Omental fat pad (tissue), 4 donors: ENCODE results near the gene HDAC2. TPM values are rescaled to one million over a fixed set of nuclear protein-coding genes. Genes with fewer than 3 reads are reported as not detected.
"Not testable (repeated sequence)": the region's sequence is repeated elsewhere in the genome, so short reads cannot be mapped to it uniquely, and the experiment has no call there.

ENCODE experiments used
- ATAC-seq: fragments of 150-250 bp; one replicate; pipeline ENCODE4 v1.9.1; 2016; ENCODE audit warnings: mild to moderate bottlenecking, moderate library complexity; ENCODE audit not compliant: low FRiP score
- DNase-seq: peaks from one replicate; pipeline ENCODE4 v3.0.0-alpha.2; 2019; ENCODE audit warnings: low spot score
- CTCF ChIP-seq, 3 donors: fragments of 450-650 bp; IDR thresholded peaks; one replicate each; pipeline ENCODE4 v1.5.1; 2016 to 2017; ENCODE audit warnings: antibody characterized with exemption in 3 of 3, mild to moderate bottlenecking in 3 of 3, moderate library complexity in 2 of 3
- total RNA-seq, 4 donors: library from RNA; depleted of rRNA; stranded (reverse); fragments of >200 nt; gene quantifications; one replicate each; pipeline ENCODE4 v1.1.0, GENCODE V29; 2016

Gene HDAC2
- total RNA-seq, 4 donors from 2014 or later: 31.0 to 69.2 (median 45.9) TPM

- no peak for TF ChIP-seq CTCF (IDR thresholded peaks at IDR 0.05)
- ATAC-seq: no peak
- no peak for DNase-seq
Measured at GRCh38 chr6:113954653-113955052, 16.3 kb downstream of the HDAC2 start.

DNA sequence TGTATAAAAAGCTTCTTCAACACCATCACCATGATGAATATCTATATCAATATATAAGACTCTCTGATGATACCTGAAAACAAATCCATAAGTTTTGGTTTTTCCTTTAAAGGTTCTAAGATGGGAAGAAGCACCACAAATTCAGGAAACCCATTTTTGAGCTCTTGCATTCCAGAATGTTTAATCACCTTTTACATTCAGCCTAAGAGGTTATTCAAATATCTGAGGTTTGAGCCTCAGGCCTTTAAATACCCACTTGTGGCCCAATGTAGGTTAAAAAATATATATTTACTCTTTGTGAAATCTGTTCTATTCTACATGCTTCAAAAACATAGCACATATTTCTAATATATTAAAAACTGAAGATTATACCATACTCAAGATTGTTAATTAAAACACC lies 17.6 kb downstream of the HDAC2 start:
- ATAC-seq: no peak
- no peak for TF ChIP-seq CTCF (IDR thresholded peaks at IDR 0.05)
- DNase-seq: no peak

DNA sequence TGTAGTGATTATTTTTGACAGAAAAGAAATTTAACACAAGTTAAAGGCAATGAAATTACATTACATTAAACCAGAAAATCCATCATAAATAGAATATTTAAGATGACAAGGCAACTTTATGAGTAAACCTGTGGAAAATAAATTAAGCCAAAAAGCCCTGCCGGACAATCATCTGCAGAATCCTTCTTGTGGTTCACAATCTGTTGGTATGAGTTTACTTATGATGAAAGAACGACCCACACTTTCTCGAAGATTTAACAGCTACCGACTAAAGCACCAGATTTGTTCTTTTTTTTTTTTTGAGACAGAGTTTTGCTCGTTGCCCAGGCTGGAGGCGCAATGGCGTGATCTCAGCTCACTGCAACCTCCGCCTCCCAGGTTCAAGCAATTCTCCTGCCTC lies 21.4 kb downstream of the HDAC2 start:
- no peak for DNase-seq
- ATAC-seq: no peak
- TF ChIP-seq CTCF (IDR thresholded peaks at IDR 0.05): no peak

DNA sequence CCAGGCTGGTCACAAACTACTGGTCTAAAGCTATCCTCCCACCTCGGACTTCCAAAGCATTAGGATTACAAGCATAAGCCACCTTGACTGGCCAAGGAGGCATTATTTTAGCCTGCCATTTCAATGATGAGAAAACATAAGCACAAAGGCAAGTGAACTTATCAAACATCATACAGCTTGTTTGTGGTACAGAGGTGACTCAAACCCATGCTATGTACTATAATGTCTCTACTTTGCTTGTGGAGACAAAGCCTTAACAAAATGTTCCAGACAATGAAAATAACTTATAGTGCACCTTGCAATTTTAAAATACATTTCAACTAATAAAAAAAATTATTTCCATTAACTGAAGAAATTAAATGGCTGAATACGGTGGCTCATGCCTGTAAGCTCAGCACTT lies 26.2 kb downstream of the HDAC2 start:
- DNase-seq: no peak
- TF ChIP-seq CTCF (IDR thresholded peaks at IDR 0.05): no peak
- ATAC-seq: no peak

DNA sequence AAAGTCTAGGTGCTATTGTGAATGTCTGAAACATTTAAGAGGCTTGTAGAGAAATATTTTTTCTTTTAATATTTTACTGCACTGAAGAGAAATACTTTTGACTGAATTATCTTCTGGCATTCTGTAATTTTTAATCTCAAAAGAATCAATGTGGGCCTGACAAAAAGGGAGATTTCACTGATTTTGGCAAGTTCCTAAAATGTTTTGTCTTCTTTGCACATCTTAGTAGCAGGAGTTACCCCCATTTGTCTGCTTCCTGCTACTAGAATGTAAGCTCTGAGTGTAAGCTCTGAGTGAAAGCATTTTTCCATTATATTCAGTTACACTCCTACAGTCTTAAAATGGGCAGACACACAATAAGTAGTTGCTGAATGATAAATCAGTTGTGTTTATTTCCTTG lies 31.1 kb downstream of the HDAC2 start:
- DNase-seq (no peak), ATAC-seq (no peak)
- TF ChIP-seq CTCF (IDR thresholded peaks at IDR 0.05): no peak

DNA sequence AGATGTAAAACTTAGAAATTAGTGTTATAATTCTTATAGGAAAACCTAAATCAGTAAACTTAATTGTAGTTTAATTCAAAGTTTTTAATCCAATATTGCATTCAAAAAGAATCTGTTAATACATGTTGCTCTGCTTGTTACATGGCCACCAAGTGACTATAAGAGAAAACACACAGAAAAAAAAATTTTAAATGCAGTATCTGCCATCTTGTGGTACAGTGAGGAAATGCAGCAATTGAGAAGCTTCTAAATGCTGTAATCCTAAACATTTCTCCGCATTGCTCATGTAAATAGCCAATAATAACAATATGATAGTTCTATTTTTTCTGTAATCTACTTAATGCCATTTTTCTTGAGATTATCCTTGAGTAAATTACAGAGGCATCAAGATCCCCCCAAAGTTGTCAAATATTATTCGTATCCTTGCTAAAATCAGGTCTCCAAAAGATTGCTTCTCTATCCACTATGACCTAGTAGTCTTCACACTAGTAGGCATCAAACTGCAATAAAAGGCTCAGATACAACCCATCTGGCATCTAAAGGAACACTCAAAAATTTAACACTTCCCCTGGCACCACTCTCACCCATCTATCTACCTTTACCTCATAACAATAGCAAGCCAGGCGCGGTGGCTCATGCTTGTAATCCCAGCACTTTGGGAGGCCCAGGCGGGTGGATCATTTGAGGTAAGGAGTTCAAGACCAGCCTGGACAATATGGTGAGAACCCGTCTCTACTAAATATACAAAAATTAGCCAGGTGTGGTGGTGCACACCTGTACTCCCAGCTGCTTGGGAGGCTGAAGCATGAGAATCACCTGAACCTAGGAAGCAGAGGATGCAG lies 34.6 kb downstream of the HDAC2 start:
- no peak for ATAC-seq
- no peak for TF ChIP-seq CTCF (IDR thresholded peaks at IDR 0.05)
- DNase-seq: no peak

DNA sequence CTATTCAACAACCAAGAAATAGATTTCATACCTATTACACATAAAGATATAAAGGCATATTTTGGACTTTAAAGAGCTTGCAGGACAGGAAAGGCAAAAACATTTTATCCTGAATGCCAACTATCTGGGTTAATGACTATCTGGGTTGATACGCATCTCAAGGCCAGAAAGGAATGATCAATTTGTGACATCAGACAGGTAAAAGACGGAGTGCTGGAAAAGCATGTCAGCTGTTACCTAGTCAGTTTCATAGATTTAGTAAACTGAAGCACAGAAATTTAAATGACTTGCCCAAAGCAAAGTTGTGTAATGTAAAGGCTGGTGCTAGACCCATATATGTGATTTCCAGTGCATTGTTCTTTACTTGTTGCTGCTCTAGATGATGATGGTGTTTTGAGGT lies 36.8 kb downstream of the HDAC2 start:
- ATAC-seq (no peak), DNase-seq (no peak)
- no peak for TF ChIP-seq CTCF (IDR thresholded peaks at IDR 0.05)

DNA sequence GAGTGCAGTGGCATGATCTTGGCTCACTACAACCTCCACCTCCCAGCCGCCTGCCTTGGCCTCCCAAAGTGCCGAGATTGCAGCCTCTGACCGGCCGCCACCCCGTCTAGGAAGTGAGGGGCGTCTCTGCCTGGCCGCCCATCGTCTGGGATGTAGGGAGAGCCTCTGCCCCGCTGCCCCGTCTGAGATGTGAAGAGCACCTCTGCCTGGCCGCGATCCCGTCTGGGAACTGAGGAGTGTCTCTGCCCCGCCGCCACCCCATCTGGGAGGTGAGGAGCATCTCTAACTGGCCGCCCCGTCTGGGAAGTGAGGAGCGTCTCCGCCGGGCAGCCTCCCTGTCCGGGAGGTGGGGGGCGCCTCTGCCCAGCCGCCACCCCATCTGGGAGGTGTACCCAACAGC lies 39.0 kb downstream of the HDAC2 start:
- not testable (repeated sequence) for ATAC-seq, DNase-seq
